CD1c-positive myeloid dendritic cell (primary cell): ENCODE results near the gene MAP2K7.

ENCODE experiments used
- DNase-seq: peaks from one replicate; pipeline ENCODE4 v3.0.0-alpha.2; 2016; ENCODE audit errors: extremely low spot score

The MAP2K7 gene

DNA sequence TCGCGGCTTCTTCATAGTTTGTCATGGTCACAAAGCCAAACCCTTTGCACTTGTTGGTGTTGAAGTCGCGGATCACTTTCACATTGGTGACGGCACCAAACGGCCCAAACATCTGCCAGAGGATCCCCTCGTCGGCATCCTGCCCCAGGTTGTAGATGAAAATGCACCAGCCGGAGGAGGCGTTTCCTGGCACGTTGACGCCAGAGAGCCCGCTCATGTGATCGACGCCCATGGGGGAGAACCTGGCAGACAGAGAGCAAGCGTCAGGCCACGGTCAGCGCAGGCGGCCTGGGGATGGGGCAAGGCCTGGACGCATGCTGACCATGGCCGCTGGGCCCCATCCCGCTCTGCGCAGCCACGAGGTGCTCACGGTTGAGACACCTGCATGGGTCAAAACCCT lies 59.9 kb downstream of the MAP2K7 start:
- no peak for DNase-seq
